SIG-M5 (cell line): ENCODE measurements around the gene RAD51B.

Experiments used
- DNase-seq: peaks from one replicate; lab custom pipeline; 2025; lab: John Stamatoyannopoulos, UW

The RAD51B gene

GRCh38 chr14:68487805-68488590 is 668.4 kb downstream of the RAD51B start:
- DNase-seq: no peak

GRCh38 chr14:68491793-68492192 is 672.2 kb downstream of the RAD51B start:
- no peak for DNase-seq

- DNase-seq: no peak
Observed at GRCh38 chr14:68492381-68493151, 673.0 kb downstream of the RAD51B start.

- no peak for DNase-seq
Observed at GRCh38 chr14:68493152-68493911, 673.8 kb downstream of the RAD51B start.

GRCh38 chr14:68495101-68496039 is 675.8 kb downstream of the RAD51B start:
- no peak for DNase-seq

GRCh38 chr14:68497011-68497410 is 677.4 kb downstream of the RAD51B start:
- no peak for DNase-seq

- no peak for DNase-seq
Observed at GRCh38 chr14:68499451-68499850, 679.9 kb downstream of the RAD51B start.

GRCh38 chr14:68501171-68501570 is 681.6 kb downstream of the RAD51B start:
- DNase-seq: no peak

- no peak for DNase-seq
Observed at GRCh38 chr14:68501614-68502052, 682.1 kb downstream of the RAD51B start.

GRCh38 chr14:68502230-68502629 is 682.7 kb downstream of the RAD51B start:
- no peak for DNase-seq

GRCh38 chr14:68503186-68503825 is 683.7 kb downstream of the RAD51B start:
- DNase-seq: no peak

- no peak for DNase-seq
Observed at GRCh38 chr14:68504861-68505260, 685.3 kb downstream of the RAD51B start.

GRCh38 chr14:68506021-68506644 is 686.6 kb downstream of the RAD51B start:
- no peak for DNase-seq

GRCh38 chr14:68506645-68507419 is 687.3 kb downstream of the RAD51B start:
- DNase-seq: no peak

- DNase-seq: no peak
Observed at GRCh38 chr14:68507544-68508081, 688.0 kb downstream of the RAD51B start.

- DNase-seq: no peak
Observed at GRCh38 chr14:68508581-68508980, 689.0 kb downstream of the RAD51B start.

- no peak for DNase-seq
Observed at GRCh38 chr14:68509188-68509983, 689.8 kb downstream of the RAD51B start.
